Activated T-cell treated with anti-CD3 and anti-CD28 coated beads, Interleukin-2, amount 50 U/mL, for 24 hours (primary cell): ENCODE results near the gene ARPC4.
"Not testable (repeated sequence)": the region's sequence is repeated elsewhere in the genome, so short reads cannot be mapped to it uniquely, and the experiment has no call there.

Experiments used
- DNase-seq: peaks from one replicate; pipeline ENCODE4 v3.0.0-alpha.2; 2020
- H3K27ac Mint-ChIP-seq: 2 replicates; pipeline ENCODE4 v1.8.0; 2020; ENCODE audit warnings: mild to moderate bottlenecking, mixed read lengths
- H3K27me3 Mint-ChIP-seq: 2 replicates; pipeline ENCODE4 v1.8.0; 2020; ENCODE audit warnings: mixed read lengths
- H3K36me3 Mint-ChIP-seq: 2 replicates; pipeline ENCODE4 v1.8.0; 2020; ENCODE audit warnings: low read depth, mixed read lengths
- H3K4me1 Mint-ChIP-seq: 2 replicates; pipeline ENCODE4 v1.8.0; 2020; ENCODE audit warnings: low read depth, mixed read lengths
- H3K4me3 Mint-ChIP-seq: 2 replicates; pipeline ENCODE4 v1.8.0; 2020; ENCODE audit warnings: mild to moderate bottlenecking, moderate library complexity, mixed read lengths
- H3K9me3 Mint-ChIP-seq: 2 replicates; pipeline ENCODE4 v1.8.0; 2020; ENCODE audit warnings: mixed read lengths

The ARPC4 gene

DNA sequence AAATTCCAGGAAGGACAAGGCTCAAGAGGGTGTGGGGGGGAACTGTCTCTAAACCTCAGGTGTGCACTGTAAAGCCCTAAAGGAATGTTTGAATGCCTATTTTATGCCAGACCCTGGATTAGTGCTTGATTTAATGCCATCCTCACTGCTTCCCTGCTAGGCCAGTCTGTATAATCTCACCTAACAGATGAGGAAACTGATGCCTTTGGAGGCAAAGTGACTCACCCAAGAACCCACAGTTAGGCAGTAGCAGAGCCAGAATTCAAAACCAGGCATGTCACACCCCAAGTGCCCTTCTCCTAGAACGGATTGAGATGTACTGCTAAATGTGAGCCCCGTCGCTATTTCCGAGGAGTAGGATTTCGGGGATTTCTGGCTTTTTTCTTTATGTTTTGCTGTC lies 31.0 kb upstream of the ARPC4 start:
- peaks cover 12% of the 10 kb centered on the region for H3K4me1 Mint-ChIP-seq
- no peak overlapping the region for H3K4me3 Mint-ChIP-seq
- no peak for DNase-seq
- no peak overlapping the region for H3K27ac Mint-ChIP-seq
- no peaks in the 10 kb centered on the region for H3K27me3 Mint-ChIP-seq
- H3K36me3 Mint-ChIP-seq = peaks cover 85% of the 10 kb centered on the region
- no peaks in the 10 kb centered on the region for H3K9me3 Mint-ChIP-seq

- DNase-seq = no peak
- H3K36me3 Mint-ChIP-seq = peaks cover 86% of the 10 kb centered on the region
- H3K27ac Mint-ChIP-seq = no peak overlapping the region
- H3K9me3 Mint-ChIP-seq = no peaks in the 10 kb centered on the region
- no peaks in the 10 kb centered on the region for H3K27me3 Mint-ChIP-seq
- no peak overlapping the region for H3K4me3 Mint-ChIP-seq
- H3K4me1 Mint-ChIP-seq = peaks cover 21% of the 10 kb centered on the region
These were observed 30.0 kb upstream of the ARPC4 start for GRCh38 chr3:9762871-9763270.

GRCh38 chr3:9765865-9766264 lies 27.0 kb upstream of the ARPC4 start:
- H3K4me3 Mint-ChIP-seq = no peak overlapping the region
- H3K27me3 Mint-ChIP-seq = no peaks in the 10 kb centered on the region
- DNase-seq = no peak
- no peaks in the 10 kb centered on the region for H3K9me3 Mint-ChIP-seq
- H3K36me3 Mint-ChIP-seq = peaks cover 65% of the 10 kb centered on the region
- peaks cover 44% of the 10 kb centered on the region for H3K4me1 Mint-ChIP-seq
- no peak overlapping the region for H3K27ac Mint-ChIP-seq

GRCh38 chr3:9767418-9767817 lies 25.5 kb upstream of the ARPC4 start:
- no peaks in the 10 kb centered on the region for H3K9me3 Mint-ChIP-seq
- H3K36me3 Mint-ChIP-seq = peaks cover 49% of the 10 kb centered on the region
- H3K4me3 Mint-ChIP-seq = no peak overlapping the region
- no peak for DNase-seq
- H3K27me3 Mint-ChIP-seq = no peaks in the 10 kb centered on the region
- H3K27ac Mint-ChIP-seq = peak overlapping the region; percentile 50
- H3K4me1 Mint-ChIP-seq = peaks cover 41% of the 10 kb centered on the region

GRCh38 chr3:9768141-9768775 lies 24.6 kb upstream of the ARPC4 start:
- H3K4me3 Mint-ChIP-seq = peak overlapping the region; percentile 85
- peaks cover 41% of the 10 kb centered on the region for H3K4me1 Mint-ChIP-seq
- no peaks in the 10 kb centered on the region for H3K27me3 Mint-ChIP-seq
- no peaks in the 10 kb centered on the region for H3K9me3 Mint-ChIP-seq
- no peak overlapping the region for H3K27ac Mint-ChIP-seq
- DNase-seq = no peak
- peaks cover 41% of the 10 kb centered on the region for H3K36me3 Mint-ChIP-seq

- Mint-ChIP-seq H3K36me3 (peaks cover 39% of the 10 kb centered on the region), H3K27ac (peak overlapping the region; percentile 81), H3K4me1 (peaks cover 41% of the 10 kb centered on the region), H3K27me3 (no peaks in the 10 kb centered on the region), H3K9me3 (no peaks in the 10 kb centered on the region), H3K4me3 (peak overlapping the region; percentile 85)
- DNase-seq = no peak
These were observed 23.9 kb upstream of the ARPC4 start for GRCh38 chr3:9769012-9769411.

- Mint-ChIP-seq H3K36me3 (peaks cover 35% of the 10 kb centered on the region), H3K27me3 (no peaks in the 10 kb centered on the region), H3K4me1 (peaks cover 40% of the 10 kb centered on the region), H3K4me3 (peak within 1 kb of the TSS; percentile 85), H3K9me3 (no peaks in the 10 kb centered on the region), H3K27ac (peak within 1 kb of the TSS; percentile 81)
- peak; percentile 82 for DNase-seq
These were observed 23.2 kb upstream of the ARPC4 start, which contains the start of gene CAMK1 for GRCh38 chr3:9769426-9770275. Gene CAMK1 (minus strand): TSS chr3:9769947. CDS start chr3:9767749, 2,198 bp downstream.

DNA sequence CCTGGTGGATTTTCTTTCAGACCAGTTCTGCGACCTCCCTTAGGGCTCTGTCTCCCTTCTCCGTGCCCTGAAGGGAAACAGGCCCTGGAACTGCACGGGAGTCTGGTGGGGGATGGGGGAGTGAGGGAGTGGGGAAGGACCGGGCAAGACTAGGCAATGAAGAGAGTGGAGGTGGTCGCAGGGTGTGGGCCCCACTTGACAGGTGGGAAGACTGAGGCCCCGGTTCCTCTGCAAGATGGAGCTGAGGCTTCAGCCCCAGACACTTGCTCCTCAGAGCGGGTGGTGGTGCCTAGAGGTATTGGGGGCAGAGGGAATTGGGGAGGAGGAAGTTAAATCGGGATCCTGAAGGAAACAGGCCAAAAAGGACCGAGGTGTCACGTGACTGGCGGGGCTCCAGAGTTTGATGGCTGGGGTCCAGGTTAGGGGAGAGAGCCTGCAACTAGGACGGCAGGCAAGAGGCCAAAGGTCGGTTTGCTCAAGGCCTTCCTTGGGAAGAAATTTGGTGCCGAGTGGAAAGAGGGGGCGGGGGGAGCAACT lies 22.5 kb upstream of the ARPC4 start:
- Mint-ChIP-seq H3K36me3 (peaks cover 28% of the 10 kb centered on the region), H3K4me1 (peaks cover 39% of the 10 kb centered on the region), H3K27me3 (no peaks in the 10 kb centered on the region), H3K4me3 (peak overlapping the region; percentile 85), H3K27ac (peak overlapping the region; percentile 77), H3K9me3 (no peaks in the 10 kb centered on the region)
- no peak for DNase-seq

DNA sequence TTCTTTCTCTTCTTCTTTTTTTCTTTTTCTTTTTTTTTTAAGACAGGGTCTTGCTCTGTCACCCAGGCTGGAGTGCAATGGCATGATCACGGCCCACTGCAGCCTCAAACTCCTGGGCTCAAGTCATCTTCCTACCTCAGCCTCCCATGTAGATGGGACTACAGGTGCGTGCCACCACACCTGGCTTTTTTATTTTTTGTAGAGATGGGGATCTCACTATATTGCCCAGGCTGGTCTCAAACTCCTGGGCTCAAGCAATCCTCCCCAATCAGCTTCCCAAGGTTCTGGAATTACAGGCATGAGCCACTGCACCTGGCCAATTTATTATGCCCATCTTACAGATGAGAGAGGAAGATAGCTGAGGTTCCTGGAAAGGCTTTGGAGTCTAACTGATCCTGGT lies 21.9 kb upstream of the ARPC4 start:
- H3K9me3 Mint-ChIP-seq, DNase-seq, H3K27ac Mint-ChIP-seq, H3K27me3 Mint-ChIP-seq: not testable (repeated sequence)
- peak overlapping the region; percentile 85 for H3K4me3 Mint-ChIP-seq
- peaks cover 21% of the 10 kb centered on the region for H3K36me3 Mint-ChIP-seq
- H3K4me1 Mint-ChIP-seq = peaks cover 41% of the 10 kb centered on the region

- H3K27me3 Mint-ChIP-seq = no peaks in the 10 kb centered on the region
- H3K4me1 Mint-ChIP-seq = peaks cover 62% of the 10 kb centered on the region
- DNase-seq = no peak
- H3K27ac Mint-ChIP-seq = peak overlapping the region; percentile 91
- H3K4me3 Mint-ChIP-seq = peak overlapping the region; percentile 58
- H3K9me3 Mint-ChIP-seq = peaks cover 2% of the 10 kb centered on the region
- peaks cover 34% of the 10 kb centered on the region for H3K36me3 Mint-ChIP-seq
These were observed 15.8 kb upstream of the ARPC4 start for GRCh38 chr3:9776896-9777693.

GRCh38 chr3:9777694-9778021 lies 15.2 kb upstream of the ARPC4 start:
- Mint-ChIP-seq H3K36me3 (peaks cover 39% of the 10 kb centered on the region), H3K4me3 (peak overlapping the region; percentile 58), H3K27ac (peak overlapping the region; percentile 91), H3K27me3 (no peaks in the 10 kb centered on the region), H3K9me3 (peaks cover 2% of the 10 kb centered on the region), H3K4me1 (peaks cover 66% of the 10 kb centered on the region)
- no peak for DNase-seq

DNA sequence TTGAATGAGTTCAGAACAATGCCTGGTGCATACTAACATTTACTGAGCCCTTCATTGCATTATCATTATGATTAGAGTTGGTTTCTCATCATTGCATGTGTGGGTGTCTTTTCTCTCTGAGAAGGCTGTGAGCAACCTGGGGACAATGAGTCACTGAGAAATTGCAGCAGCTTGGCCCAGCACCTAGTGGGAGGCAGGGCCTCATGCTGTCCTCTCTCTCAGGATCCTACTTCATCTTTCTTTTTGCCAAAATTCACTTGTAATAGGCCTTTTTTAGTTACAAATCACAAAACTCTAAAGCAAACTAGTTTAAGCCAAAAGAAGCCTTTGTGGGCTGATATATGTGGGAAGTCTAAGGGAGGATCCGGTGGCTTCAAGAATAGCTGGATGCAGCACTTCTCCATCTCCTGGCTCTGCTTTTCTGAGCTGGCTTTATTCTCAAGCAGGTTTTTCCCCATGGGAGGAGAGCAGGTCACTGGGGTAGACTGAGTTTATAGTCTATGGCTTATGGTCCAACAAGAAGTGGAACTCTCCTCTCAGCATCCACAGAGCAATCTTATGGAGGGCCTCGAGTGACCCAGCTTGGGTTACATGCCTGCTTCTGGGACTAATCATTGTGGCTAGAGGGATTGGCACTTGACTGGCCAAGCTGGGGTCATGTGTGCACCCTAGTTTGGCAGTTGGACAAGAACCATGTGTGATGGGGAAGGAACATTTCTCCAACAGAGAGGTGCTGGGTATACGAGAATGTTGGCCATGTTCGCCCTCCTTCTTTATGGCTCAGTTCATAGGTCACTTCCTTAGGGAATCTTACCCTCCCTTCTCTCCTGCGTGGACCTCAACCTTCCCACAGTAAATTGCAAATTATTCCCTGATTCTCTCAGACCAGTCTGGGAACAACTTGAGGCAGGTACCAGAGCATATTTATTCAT lies 14.5 kb upstream of the ARPC4 start:
- peaks cover 46% of the 10 kb centered on the region for H3K36me3 Mint-ChIP-seq
- DNase-seq = peak; percentile 68
- H3K9me3 Mint-ChIP-seq = peaks cover 2% of the 10 kb centered on the region
- peak overlapping the region; percentile 91 for H3K27ac Mint-ChIP-seq
- peak overlapping the region; percentile 58 for H3K4me3 Mint-ChIP-seq
- H3K27me3 Mint-ChIP-seq = no peaks in the 10 kb centered on the region
- H3K4me1 Mint-ChIP-seq = peaks cover 70% of the 10 kb centered on the region

DNA sequence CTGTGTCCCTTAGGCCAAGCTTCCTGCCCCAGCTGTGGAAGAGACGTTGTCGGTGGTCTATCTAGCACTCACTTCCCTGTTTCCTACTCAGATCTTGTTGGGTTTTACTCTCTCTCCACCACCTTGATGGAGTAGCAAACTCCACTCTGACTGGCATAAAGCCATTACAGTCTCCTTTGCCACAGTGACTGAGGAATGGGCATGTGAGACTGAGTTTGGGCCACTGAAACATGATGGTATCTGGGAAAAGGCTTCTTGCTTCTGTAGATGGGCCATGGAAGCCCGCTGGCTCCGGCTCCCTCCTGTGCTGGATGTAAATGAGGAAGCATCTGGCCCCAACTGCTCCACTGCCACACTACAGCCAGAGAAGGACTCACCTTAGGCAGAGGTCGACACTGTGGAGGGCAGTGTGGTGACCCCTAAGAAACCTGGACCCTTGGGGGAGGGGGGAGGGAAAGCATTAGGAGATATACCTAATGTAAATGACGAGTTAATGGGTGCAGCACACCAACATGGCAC lies 13.7 kb upstream of the ARPC4 start:
- peak overlapping the region; percentile 48 for H3K4me3 Mint-ChIP-seq
- H3K27ac Mint-ChIP-seq = peak overlapping the region; percentile 91
- peaks cover 2% of the 10 kb centered on the region for H3K9me3 Mint-ChIP-seq
- no peaks in the 10 kb centered on the region for H3K27me3 Mint-ChIP-seq
- H3K4me1 Mint-ChIP-seq = peaks cover 69% of the 10 kb centered on the region
- H3K36me3 Mint-ChIP-seq = peaks cover 53% of the 10 kb centered on the region
- no peak for DNase-seq
